GM13977 (cell line): Measurements from ENCODE around the gene RIF1.

Experiments
- DNase-seq: peaks from one replicate; pipeline ENCODE4 v3.0.0; 2012; ENCODE audit warnings: low spot score
- CTCF ChIP-seq: IDR thresholded peaks from 2 replicates; pipeline ENCODE4 v1.5.1; 2012; ENCODE audit warnings: mild to moderate bottlenecking, control low read depth; ENCODE audit not compliant: insufficient read depth; ENCODE audit errors: extremely low read depth, missing control alignments
- in situ Hi-C: fragments of 300-500 bp; cut with MboI; formaldehyde crosslinking; loops from one replicate; pipeline ENCODE4 v1.12.0; 2022; ENCODE audit warnings: low sequenced_read_pairs, low pct_unique_long_range_greater_than_20kb, mixed read lengths, inconsistent platforms; ENCODE audit not compliant: unreplicated experiment

RIF1 gene

GRCh38 chr2:151476287-151476686, 66.6 kb downstream of the RIF1 start:
- in situ Hi-C loops: no loop called here
- TF ChIP-seq CTCF: no peak
- no peak for DNase-seq

GRCh38 chr2:151478011-151478410, 68.3 kb downstream of the RIF1 start:
- no peak for TF ChIP-seq CTCF
- DNase-seq: no peak
- in situ Hi-C loops: no loop called here

DNA sequence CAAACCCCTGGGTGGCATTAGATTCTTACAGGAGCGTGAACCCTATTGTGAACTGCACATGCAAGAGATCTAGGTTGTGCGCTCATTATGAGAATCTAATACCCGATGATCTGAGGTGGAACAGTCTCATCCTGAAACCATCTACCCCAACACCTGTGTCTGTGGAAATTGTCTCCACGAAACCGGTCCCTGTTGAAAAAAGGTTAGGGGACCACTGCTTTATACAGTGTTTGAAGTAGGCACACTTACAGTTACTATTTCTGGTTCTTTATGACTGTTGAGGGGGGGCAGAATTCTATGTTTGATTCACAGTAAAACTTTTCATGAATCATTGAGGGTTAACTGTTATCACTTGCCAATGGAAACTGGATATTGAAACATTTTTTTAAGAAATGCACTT, 72.0 kb downstream of the RIF1 start:
- no peak for TF ChIP-seq CTCF
- no peak for DNase-seq
- in situ Hi-C loops: no loop called here

GRCh38 chr2:151482171-151482725, 72.5 kb downstream of the RIF1 start:
- in situ Hi-C loops: no loop called here
- TF ChIP-seq CTCF: no peak
- no peak for DNase-seq

- no peak for TF ChIP-seq CTCF
- no peak for DNase-seq
- in situ Hi-C loops: no loop called here
These were observed 73.8 kb downstream of the RIF1 start for GRCh38 chr2:151483546-151483945.

- no peak for DNase-seq
- in situ Hi-C loops: no loop called here
- no peak for TF ChIP-seq CTCF
These were observed 74.4 kb downstream of the RIF1 start for GRCh38 chr2:151484100-151484499.

DNA sequence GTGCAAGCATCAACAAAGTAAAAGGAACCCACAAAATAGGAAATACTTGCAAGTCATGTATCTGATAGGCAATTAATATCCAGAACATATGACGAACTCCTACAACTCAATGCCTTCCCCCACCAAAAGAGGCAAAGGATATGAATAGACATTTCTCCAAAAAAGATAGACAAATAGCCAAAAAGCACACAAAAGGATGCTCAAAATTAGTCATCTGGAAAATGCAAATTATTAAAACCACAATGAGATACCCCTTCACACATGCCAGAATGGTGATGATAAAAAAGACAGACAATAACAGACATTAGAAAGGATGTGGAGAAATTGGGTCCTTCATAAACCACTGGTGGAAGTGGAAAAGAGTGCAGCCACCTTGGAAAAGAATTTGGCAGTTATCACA, 76.4 kb downstream of the RIF1 start:
- no peak for TF ChIP-seq CTCF
- in situ Hi-C loops: no loop called here
- DNase-seq: no peak
